H1 (cell line): ENCODE results near the gene CADPS. TPM values are rescaled to one million over a fixed set of nuclear protein-coding genes. Genes with fewer than 3 reads are reported as not detected.

ENCODE experiments used
- CTCF ChIA-PET: fragments of 300-600 bp; sonication (Branson Sonifier 250); formaldehyde crosslinking; loops from one replicate; lab custom pipeline; 2021; ENCODE audit not compliant: partially characterized antibody; lab: Charles Lee
- POLR2A ChIA-PET: fragments of 300-600 bp; sonication (Branson Sonifier 250); formaldehyde crosslinking; loops from one replicate; lab custom pipeline; 2021; ENCODE audit warnings: inconsistent platforms; ENCODE audit not compliant: partially characterized antibody; lab: Charles Lee
- DNase-seq, 2 experiments: peaks; one replicate each; pipeline versions ENCODE4 v3.0.0 to v3.0.0-alpha.2; 2010 to 2022; ENCODE audit warnings: low spot score in 2 of 2, low read depth in 1 of 2, mixed read lengths in 1 of 2
- FAIRE-seq: peaks from 2 replicates; lab custom pipeline; 2011; peaks lifted over from hg19 to GRCh38; lab: Jason Lieb, UNC
- H2AFZ ChIP-seq: 2 replicates; pipeline ENCODE4 v1.8.1; 2012; ENCODE audit warnings: low read length, inconsistent platforms
- H2AK5ac ChIP-seq: 2 replicates; pipeline ENCODE4 v1.6.1; 2013; ENCODE audit warnings: low read depth, low read length
- H2BK120ac ChIP-seq: replicated peaks from 2 replicates; pipeline ENCODE3; 2013; ENCODE audit warnings: low read depth, low read length, inconsistent platforms
- H2BK12ac ChIP-seq: 2 replicates; pipeline ENCODE4 v1.6.1; 2013; ENCODE audit warnings: low read depth, low read length
- H2BK15ac ChIP-seq: 2 replicates; pipeline ENCODE4 v1.6.1; 2013; ENCODE audit warnings: low read length
- H2BK20ac ChIP-seq: 2 replicates; pipeline ENCODE4 v1.6.1; 2013; ENCODE audit warnings: low read length
- H2BK5ac ChIP-seq: 2 replicates; pipeline ENCODE4 v1.6.1; 2013; ENCODE audit warnings: low read depth, low read length
- H3K14ac ChIP-seq: 2 replicates; pipeline ENCODE4 v1.6.1; 2013; ENCODE audit warnings: inconsistent platforms; ENCODE audit not compliant: insufficient read length
- H3K18ac ChIP-seq: 2 replicates; pipeline ENCODE4 v1.6.1; 2013; ENCODE audit warnings: low read length; ENCODE audit errors: extremely low read depth
- H3K23ac ChIP-seq: 2 replicates; pipeline ENCODE4 v1.6.1; 2013; ENCODE audit warnings: inconsistent platforms; ENCODE audit not compliant: insufficient read length
- H3K23me2 ChIP-seq: 2 replicates; pipeline ENCODE4 v1.6.1; 2013; ENCODE audit warnings: low read depth, low read length
- H3K27ac ChIP-seq: 2 replicates; pipeline ENCODE4 v1.6.1; 2011; ENCODE audit warnings: low read depth, low read length, inconsistent platforms
- H3K27me3 ChIP-seq, 4 experiments: replicated peaks in 1 of 4; 1 replicate in 1 of 4; 2 replicates in 3 of 4; pipeline versions ENCODE4 v1.6.1 to v1.8.1; 2011 to 2013; ENCODE audit warnings: low read length in 3 of 4, mild to moderate bottlenecking in 3 of 4, inconsistent platforms in 2 of 4, mixed read lengths in 2 of 4, moderate library complexity in 1 of 4; ENCODE audit not compliant: control insufficient read depth in 3 of 4, insufficient read depth in 3 of 4; ENCODE audit errors: extremely low read depth in 1 of 4
- H3K36me3 ChIP-seq, 4 experiments: 2 replicates each; pipeline versions ENCODE4 v1.6.1 to v1.8.1; 2011 to 2013; ENCODE audit warnings: mild to moderate bottlenecking in 4 of 4, low read length in 3 of 4, moderate library complexity in 2 of 4, control low read depth in 1 of 4, inconsistent platforms in 1 of 4; ENCODE audit not compliant: insufficient read depth in 4 of 4, control insufficient read depth in 2 of 4
- H3K4ac ChIP-seq: replicated peaks from 2 replicates; pipeline ENCODE3; 2013; ENCODE audit warnings: low read length, low read depth, mixed read lengths, inconsistent platforms; ENCODE audit not compliant: insufficient read length
- H3K4me1 ChIP-seq, 4 experiments: replicated peaks in 1 of 4; 1 replicate in 1 of 4; 2 replicates in 3 of 4; pipeline versions ENCODE4 v1.6.1 to v1.8.1; 2011 to 2013; ENCODE audit warnings: low read length in 3 of 4, inconsistent platforms in 2 of 4, mixed read lengths in 1 of 4; ENCODE audit not compliant: insufficient read depth in 4 of 4, control insufficient read depth in 3 of 4
- H3K4me2 ChIP-seq, 2 experiments: 2 replicates each; pipeline versions ENCODE4 v1.6.1 to v1.8.1; 2011 to 2013; ENCODE audit warnings: low read depth in 2 of 2, low read length in 2 of 2, control low read depth in 1 of 2, inconsistent platforms in 1 of 2, mild to moderate bottlenecking in 1 of 2; ENCODE audit not compliant: insufficient read depth in 1 of 2
- H3K4me3 ChIP-seq, 4 experiments: fragments of 200-600, 300-600 bp in 1 of 4; sonication (generic), shearing (Covaris generic), sonication (Bioruptor Twin) in 1 of 4; 2 replicates each; pipeline versions ENCODE4 v1.5.1 to v1.8.1; 2011 to 2016; ENCODE audit warnings: low read length in 4 of 4, low read depth in 3 of 4, control low read depth in 2 of 4, inconsistent platforms in 2 of 4, mild to moderate bottlenecking in 2 of 4, mixed read lengths in 1 of 4, moderate library complexity in 1 of 4; ENCODE audit not compliant: insufficient read depth in 2 of 4; ENCODE audit errors: extremely low read depth in 1 of 4
- H3K56ac ChIP-seq: replicated peaks from 2 replicates; pipeline ENCODE3; 2013; ENCODE audit warnings: low read depth, mild to moderate bottlenecking, mixed read lengths, low read length, inconsistent platforms; ENCODE audit not compliant: insufficient read length
- H3K79me1 ChIP-seq: 2 replicates; pipeline ENCODE4 v1.6.1; 2013; ENCODE audit warnings: low read depth, low read length, control low read depth
- H3K79me2 ChIP-seq, 2 experiments: 2 replicates each; pipeline versions ENCODE4 v1.6.1 to v1.8.1; 2012 to 2013; ENCODE audit warnings: low read length in 2 of 2, mild to moderate bottlenecking in 2 of 2, inconsistent platforms in 1 of 2; ENCODE audit not compliant: insufficient read depth in 2 of 2, control insufficient read depth in 1 of 2
- H3K9ac ChIP-seq, 4 experiments: replicated peaks in 1 of 4; 1 replicate in 1 of 4; 2 replicates in 3 of 4; pipeline versions ENCODE4 v1.6.1 to v1.8.1; 2011 to 2013; ENCODE audit warnings: low read depth in 3 of 4, low read length in 3 of 4, control low read depth in 2 of 4, mild to moderate bottlenecking in 2 of 4, moderate library complexity in 2 of 4, inconsistent platforms in 1 of 4; ENCODE audit errors: extremely low read depth in 1 of 4
- H3K9me3 ChIP-seq, 2 experiments: 2 replicates each; pipeline versions ENCODE4 v1.6.1 to v1.8.1; 2012 to 2013; ENCODE audit warnings: mild to moderate bottlenecking in 2 of 2, moderate library complexity in 2 of 2, control low read depth in 1 of 2, inconsistent platforms in 1 of 2, low read depth in 1 of 2, low read length in 1 of 2, mixed read lengths in 1 of 2; ENCODE audit not compliant: insufficient read depth in 2 of 2
- H4K20me1 ChIP-seq, 2 experiments: replicated peaks in 1 of 2; 2 replicates each; pipeline versions ENCODE3 to v1.8.1; 2011 to 2013; ENCODE audit warnings: inconsistent platforms in 2 of 2, low read length in 2 of 2, mild to moderate bottlenecking in 1 of 2; ENCODE audit not compliant: insufficient read depth in 2 of 2, control insufficient read depth in 1 of 2
- H4K5ac ChIP-seq: 2 replicates; pipeline ENCODE4 v1.6.1; 2013; ENCODE audit warnings: low read length, low read depth, mixed read lengths, inconsistent platforms; ENCODE audit not compliant: insufficient read length
- H4K8ac ChIP-seq: 2 replicates; pipeline ENCODE4 v1.8.0; 2013; ENCODE audit warnings: mild to moderate bottlenecking, moderate library complexity, low read length, inconsistent platforms; ENCODE audit not compliant: insufficient read depth; ENCODE audit errors: extremely low read depth
- H4K91ac ChIP-seq: replicated peaks from 2 replicates; pipeline ENCODE3; 2013; ENCODE audit warnings: low read length, mixed read lengths, inconsistent platforms; ENCODE audit not compliant: insufficient read length
- BRCA1 ChIP-seq: IDR thresholded peaks from 2 replicates; pipeline ENCODE4 v1.6.1; 2012; ENCODE audit warnings: low read depth, low read length, improper control_type of control experiment
- CREB1 ChIP-seq: IDR thresholded peaks from 2 replicates; pipeline ENCODE4 v1.6.1; 2012; ENCODE audit warnings: inconsistent platforms
- EZH2 ChIP-seq: fragments of 200-600 bp; sonication (generic); IDR thresholded peaks from 2 replicates; pipeline ENCODE4 v1.7.1; 2012; ENCODE audit warnings: low read depth, mild to moderate bottlenecking, moderate library complexity, low read length, inconsistent platforms; ENCODE audit not compliant: severe bottlenecking
- GABPA ChIP-seq: IDR thresholded peaks from 2 replicates; pipeline ENCODE4 v1.6.1; 2011; ENCODE audit warnings: mild to moderate bottlenecking, low read length, moderate library complexity, borderline replicate concordance; ENCODE audit not compliant: insufficient read depth
- HDAC2 ChIP-seq, 2 experiments: fragments of 300-600 bp in 1 of 2; sonication (generic) in 1 of 2; IDR thresholded peaks; 2 replicates each; pipeline ENCODE4 v1.6.1; 2011 to 2012; ENCODE audit warnings: low read depth in 2 of 2, low read length in 2 of 2, mild to moderate bottlenecking in 2 of 2, moderate library complexity in 2 of 2, borderline replicate concordance in 1 of 2, inconsistent platforms in 1 of 2
- HDAC6 ChIP-seq: IDR thresholded peaks from one replicate; pipeline ENCODE4 v1.7.1; 2012; ENCODE audit warnings: low read depth, mild to moderate bottlenecking, inconsistent platforms, low read length, moderate library complexity
- POLR2A ChIP-seq, 2 experiments: IDR thresholded peaks; 1 replicate in 1 of 2; 2 replicates in 1 of 2; pipeline ENCODE4 v1.6.1; 2011; ENCODE audit warnings: low read depth in 2 of 2, low read length in 2 of 2, mild to moderate bottlenecking in 2 of 2; ENCODE audit errors: control extremely low read depth in 1 of 2
- POLR2AphosphoS5 ChIP-seq: IDR thresholded peaks from 2 replicates; pipeline ENCODE4 v1.6.1; 2011; ENCODE audit warnings: low read depth, low read length
- POU5F1 ChIP-seq: IDR thresholded peaks from 2 replicates; pipeline ENCODE4 v1.6.1; 2011; ENCODE audit warnings: low read depth, mild to moderate bottlenecking, low read length, moderate library complexity
- TAF7 ChIP-seq: optimal IDR thresholded peaks from 2 replicates; pipeline ENCODE3; 2011; ENCODE audit warnings: low read depth, mild to moderate bottlenecking, inconsistent platforms, low read length, moderate library complexity, borderline replicate concordance
- polyA plus RNA-seq, 7 experiments: library from polyadenylated mRNA; depleted of rRNA in 3 of 7; stranded (reverse) in 5 of 7; unstranded in 2 of 7; fragments of >200 nt in 5 of 7; fragments of 200-250 nt in 2 of 7; gene quantifications; 1 replicate in 5 of 7; 2 replicates in 1 of 7; 4 replicates in 1 of 7; pipeline versions ENCODE4 v1.2.1 to v1.2.3, GENCODE V29; 2011 to 2013; ENCODE audit warnings: missing spikeins in 2 of 7, mixed read lengths in 2 of 7
- total RNA-seq: library from RNA; stranded (reverse); fragmentation: NEBNext Ultra II Directional; extraction: Animal tissue kit (Norgen Biotek cat#: 25700); gene quantifications from 2 replicates; pipeline ENCODE4 v1.2.1, GENCODE V29; 2021
- TF ChIP-seq, protein P1 (sequence below): IDR thresholded peaks from 2 replicates; pipeline ENCODE4 v1.6.1; 2011; ENCODE audit warnings: low read length, improper control_type of control experiment
- TF ChIP-seq, protein P2 (sequence below): IDR thresholded peaks from 2 replicates; pipeline ENCODE4 v1.6.1; 2012; ENCODE audit warnings: inconsistent platforms

CADPS gene
- total and polyA plus RNA-seq, 2 of the 8 experiments (the other 6 are each of a cell fraction or from before 2014, with no cell fraction given): 7.1 to 10.2 TPM

DNA sequence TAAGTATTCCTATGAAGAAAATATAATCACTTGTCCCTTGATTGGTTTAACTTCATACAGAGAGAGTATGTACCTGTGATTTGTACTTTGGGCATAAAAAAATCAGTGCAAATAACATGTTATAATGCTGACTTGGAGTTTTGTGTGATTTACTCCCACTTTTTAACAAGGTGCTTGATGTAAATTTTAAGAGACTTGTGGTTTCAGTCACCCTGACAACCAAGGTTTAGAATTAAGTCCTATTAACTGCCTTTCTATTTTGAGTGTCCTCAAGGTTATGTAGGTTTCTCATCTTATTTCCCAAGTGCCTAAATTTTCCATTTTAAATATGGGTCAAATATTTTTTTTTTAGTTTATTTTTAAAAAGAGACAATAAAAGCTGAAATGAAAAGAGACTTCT, 244.6 kb downstream of the CADPS start:
- no peak overlapping the region for H3K4me2 ChIP-seq
- no peak overlapping the region for H3K23ac ChIP-seq
- no peak overlapping the region for H3K14ac ChIP-seq
- no peaks in the 10 kb centered on the region for H3K79me1 ChIP-seq
- no peaks in the 10 kb centered on the region for H3K27me3 ChIP-seq
- no peaks in the 10 kb centered on the region for H4K20me1 ChIP-seq
- H3K27ac ChIP-seq: no peak overlapping the region
- H3K23me2 ChIP-seq: no peaks in the 10 kb centered on the region; the same call in 1 of the 2 replicates
- H3K4me1 ChIP-seq: no peaks in the 10 kb centered on the region
- CTCF ChIA-PET: interaction anchor here (0.5 to 1.7 kb wide), 2 partner anchors 14 to 439 kb away, joined by 3 to 4 read pairs; no protein-coding TSS in a partner anchor
- no peak overlapping the region for H4K91ac ChIP-seq
- H3K4me3 ChIP-seq: no peak overlapping the region
- H3K79me2 ChIP-seq: no peaks in the 10 kb centered on the region
- TF ChIP-seq, protein P1, sequence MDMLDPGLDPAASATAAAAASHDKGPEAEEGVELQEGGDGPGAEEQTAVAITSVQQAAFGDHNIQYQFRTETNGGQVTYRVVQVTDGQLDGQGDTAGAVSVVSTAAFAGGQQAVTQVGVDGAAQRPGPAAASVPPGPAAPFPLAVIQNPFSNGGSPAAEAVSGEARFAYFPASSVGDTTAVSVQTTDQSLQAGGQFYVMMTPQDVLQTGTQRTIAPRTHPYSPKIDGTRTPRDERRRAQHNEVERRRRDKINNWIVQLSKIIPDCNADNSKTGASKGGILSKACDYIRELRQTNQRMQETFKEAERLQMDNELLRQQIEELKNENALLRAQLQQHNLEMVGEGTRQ: no peak
- TF ChIP-seq TAF7 (no peak), POU5F1 (no peak), GABPA (no peak), POLR2A (IDR thresholded peaks at IDR 0.05; ENCODE audit: control extremely low read depth in 1 of 2, low read depth in 2 of 2, low read length in 2 of 2) (no peak), CREB1 (no peak), POLR2AphosphoS5 (no peak), EZH2 (no peak), HDAC6 (no peak), BRCA1 (no peak), HDAC2 (IDR thresholded peaks at IDR 0.05; ENCODE audit: borderline replicate concordance in 1 of 2, low read depth in 2 of 2, low read length in 2 of 2) (no peak)
- TF ChIP-seq, protein P2, sequence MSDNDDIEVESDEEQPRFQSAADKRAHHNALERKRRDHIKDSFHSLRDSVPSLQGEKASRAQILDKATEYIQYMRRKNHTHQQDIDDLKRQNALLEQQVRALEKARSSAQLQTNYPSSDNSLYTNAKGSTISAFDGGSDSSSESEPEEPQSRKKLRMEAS: no peak
- TF ChIP-seq, all 59 proteins: peak for 0
- Histone ChIP-seq H3K9ac (no peak overlapping the region), H3K56ac (no peak overlapping the region), H3K4ac (no peak overlapping the region), H2BK12ac (no peak overlapping the region), H3K36me3 (no peaks in the 10 kb centered on the region), H2BK20ac (no peak overlapping the region), H3K18ac (no peak overlapping the region), H2BK120ac (no peak overlapping the region), H2BK5ac (no peak overlapping the region), H2AFZ (no peak overlapping the region), H4K5ac (no peak overlapping the region), H4K8ac (no peak overlapping the region), H2BK15ac (no peak overlapping the region), H3K9me3 (no peaks in the 10 kb centered on the region), H2AK5ac (no peak overlapping the region)
- no peak for FAIRE-seq
- DNase-seq: no peak
- POLR2A ChIA-PET: no interaction called here
